ENCODE results near the gene CCDC106.
A peak's percentile ranks its signal among the peaks of the same experiment; 100 is the strongest.

The CCDC106 gene

DNA sequence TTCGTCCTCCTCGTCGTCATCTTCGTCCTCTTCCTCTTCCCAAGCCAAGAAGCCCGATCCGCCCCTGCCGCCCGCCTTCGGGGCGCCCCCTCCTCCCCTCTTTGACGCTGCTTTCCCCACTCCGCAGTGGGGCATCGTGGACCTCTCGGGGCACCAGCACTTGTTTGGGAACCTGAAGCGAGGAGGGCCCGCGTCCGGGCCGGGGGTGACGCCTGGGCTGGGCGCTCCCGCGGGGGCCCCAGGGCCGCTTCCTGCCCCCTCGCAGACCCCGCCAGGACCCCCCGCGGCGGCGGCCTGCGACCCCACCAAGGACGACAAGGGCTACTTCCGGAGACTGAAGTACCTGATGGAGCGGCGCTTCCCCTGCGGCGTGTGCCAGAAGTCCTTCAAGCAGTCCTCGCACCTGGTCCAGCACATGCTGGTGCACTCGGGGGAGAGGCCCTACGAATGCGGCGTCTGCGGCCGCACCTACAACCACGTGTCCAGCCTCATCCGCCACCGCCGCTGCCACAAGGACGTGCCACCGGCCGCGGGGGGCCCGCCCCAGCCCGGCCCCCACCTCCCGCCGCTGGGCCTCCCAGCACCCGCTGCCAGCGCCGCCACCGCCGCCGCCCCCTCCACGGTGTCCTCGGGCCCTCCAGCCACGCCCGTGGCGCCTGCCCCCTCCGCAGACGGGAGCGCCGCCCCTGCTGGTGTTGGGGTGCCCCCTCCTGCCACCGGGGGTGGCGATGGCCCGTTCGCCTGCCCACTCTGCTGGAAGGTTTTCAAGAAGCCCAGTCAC is 33.9 kb upstream of the CCDC106 start:
- DNase-seq (ENCODE audit: low read depth in 2 of 2): no peak

DNA sequence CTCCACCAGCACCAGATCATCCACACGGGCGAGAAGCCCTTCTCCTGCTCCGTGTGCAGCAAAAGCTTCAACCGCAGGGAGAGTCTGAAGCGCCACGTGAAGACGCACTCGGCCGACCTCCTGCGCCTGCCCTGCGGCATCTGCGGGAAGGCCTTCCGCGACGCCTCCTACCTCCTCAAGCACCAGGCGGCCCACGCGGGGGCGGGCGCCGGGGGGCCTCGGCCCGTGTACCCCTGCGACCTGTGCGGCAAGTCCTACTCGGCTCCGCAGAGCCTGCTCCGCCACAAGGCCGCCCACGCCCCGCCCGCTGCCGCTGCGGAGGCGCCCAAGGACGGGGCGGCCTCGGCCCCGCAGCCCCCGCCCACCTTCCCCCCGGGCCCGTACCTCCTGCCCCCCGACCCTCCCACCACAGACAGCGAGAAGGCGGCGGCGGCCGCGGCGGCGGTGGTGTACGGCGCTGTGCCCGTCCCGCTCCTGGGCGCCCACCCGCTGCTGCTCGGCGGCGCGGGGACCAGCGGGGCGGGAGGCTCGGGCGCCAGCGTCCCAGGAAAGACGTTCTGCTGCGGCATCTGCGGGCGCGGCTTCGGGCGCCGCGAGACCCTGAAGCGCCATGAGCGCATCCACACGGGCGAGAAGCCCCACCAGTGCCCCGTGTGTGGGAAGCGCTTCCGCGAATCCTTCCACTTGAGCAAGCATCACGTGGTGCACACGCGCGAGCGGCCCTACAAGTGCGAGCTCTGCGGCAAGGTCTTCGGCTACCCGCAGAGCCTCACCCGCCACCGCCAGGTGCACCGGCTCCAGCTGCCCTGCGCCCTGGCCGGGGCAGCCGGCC is 33.1 kb upstream of the CCDC106 start:
- no peak for DNase-seq (ENCODE audit: low read depth in 2 of 2)

DNA sequence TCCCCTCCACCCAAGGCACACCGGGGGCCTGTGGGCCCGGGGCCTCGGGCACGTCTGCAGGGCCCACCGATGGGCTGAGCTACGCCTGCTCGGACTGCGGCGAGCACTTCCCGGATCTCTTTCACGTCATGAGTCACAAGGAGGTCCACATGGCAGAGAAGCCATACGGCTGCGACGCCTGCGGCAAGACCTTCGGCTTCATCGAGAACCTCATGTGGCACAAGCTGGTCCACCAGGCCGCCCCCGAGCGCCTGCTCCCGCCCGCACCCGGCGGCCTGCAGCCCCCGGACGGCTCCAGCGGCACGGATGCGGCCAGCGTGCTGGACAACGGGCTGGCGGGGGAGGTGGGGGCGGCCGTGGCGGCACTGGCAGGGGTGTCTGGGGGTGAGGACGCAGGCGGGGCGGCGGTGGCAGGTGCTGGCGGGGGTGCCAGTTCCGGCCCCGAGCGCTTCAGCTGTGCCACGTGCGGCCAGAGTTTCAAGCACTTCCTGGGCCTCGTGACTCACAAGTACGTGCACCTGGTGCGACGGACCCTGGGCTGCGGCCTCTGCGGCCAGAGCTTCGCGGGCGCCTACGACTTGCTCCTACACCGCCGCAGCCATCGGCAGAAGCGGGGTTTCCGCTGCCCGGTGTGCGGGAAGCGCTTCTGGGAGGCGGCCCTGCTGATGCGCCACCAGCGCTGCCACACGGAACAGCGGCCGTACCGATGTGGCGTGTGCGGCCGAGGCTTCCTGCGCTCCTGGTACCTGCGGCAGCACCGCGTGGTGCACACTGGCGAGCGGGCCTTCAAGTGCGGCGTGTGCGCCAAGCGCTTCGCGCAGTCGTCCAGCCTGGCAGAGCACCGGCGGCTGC is 32.2 kb upstream of the CCDC106 start:
- DNase-seq (ENCODE audit: low read depth in 2 of 2): no peak

DNA sequence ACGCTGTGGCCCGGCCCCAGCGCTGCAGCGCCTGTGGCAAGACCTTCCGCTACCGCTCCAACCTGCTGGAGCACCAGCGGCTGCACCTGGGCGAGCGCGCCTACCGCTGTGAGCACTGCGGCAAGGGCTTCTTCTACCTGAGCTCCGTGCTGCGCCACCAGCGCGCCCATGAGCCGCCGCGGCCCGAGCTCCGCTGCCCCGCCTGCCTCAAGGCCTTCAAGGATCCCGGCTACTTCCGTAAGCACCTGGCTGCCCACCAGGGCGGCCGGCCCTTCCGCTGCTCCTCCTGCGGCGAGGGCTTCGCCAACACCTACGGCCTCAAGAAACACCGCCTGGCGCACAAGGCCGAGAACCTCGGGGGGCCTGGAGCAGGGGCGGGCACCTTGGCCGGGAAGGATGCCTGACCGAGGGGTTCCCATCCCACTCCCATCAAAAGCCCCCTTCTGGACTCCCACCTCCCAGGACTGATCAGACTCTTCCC is 31.6 kb upstream of the CCDC106 start:
- no peak for DNase-seq (ENCODE audit: low read depth in 2 of 2)

DNA sequence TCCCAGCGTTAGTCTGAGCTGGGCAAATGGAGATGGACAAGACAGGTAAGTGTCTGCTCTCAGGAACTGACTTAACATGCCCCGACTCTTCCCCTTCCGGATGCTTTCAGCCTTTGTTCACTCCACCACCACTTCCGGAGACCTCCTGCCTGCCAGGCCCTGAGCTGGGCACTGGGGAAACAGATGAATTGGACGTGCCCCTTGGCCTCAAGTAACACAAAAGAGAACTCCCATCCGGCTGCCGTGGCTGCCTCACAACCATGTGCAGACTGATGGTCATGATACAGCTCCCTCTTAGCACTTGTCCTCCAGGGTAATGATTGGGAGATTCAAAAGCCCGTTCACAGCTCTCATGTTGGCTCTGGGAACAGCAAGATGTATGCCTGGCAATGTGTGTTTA is 30.6 kb upstream of the CCDC106 start:
- DNase-seq (ENCODE audit: low read depth in 2 of 2): no peak

DNA sequence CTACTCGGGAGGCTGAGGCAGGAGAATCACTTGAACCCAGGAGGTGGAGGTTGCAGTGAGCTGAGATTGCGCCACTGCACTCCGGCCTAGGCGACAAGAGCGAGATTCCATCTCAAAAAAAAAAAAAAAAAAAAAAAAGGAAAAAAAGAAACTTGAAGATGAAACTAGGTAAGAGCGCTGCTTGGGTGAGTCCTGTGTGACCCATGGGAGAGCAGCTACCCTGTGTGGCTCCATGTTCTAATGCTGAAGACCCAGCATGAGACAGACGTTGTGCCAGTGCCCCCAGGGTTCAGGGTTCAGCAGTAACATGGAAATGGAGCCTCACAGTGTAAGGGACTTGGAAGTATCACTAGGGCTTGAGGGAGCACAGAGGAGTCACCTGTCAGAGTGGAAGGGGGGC is 29.6 kb upstream of the CCDC106 start:
- no peak for DNase-seq (ENCODE audit: low read depth in 2 of 2)

DNA sequence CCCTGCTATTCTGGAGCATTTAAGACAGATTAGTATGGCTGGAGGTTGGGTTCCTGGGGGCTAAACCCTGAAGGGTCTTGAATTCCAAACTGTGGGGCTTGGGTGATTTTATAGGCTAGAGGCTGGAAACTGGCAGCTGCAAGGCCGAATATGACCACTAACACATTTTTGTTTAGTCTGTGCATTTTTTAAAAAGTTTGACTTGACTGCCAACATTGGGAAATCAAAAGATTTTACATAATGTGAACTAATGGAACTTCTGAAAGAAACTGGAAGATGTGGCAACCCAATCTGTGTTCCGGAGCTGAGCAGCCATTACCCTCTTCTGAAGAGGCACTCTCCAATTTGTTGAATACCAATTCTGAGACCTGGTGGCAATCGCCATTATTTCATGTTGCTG is 28.7 kb upstream of the CCDC106 start:
- no peak for DNase-seq (ENCODE audit: low read depth in 2 of 2)

DNA sequence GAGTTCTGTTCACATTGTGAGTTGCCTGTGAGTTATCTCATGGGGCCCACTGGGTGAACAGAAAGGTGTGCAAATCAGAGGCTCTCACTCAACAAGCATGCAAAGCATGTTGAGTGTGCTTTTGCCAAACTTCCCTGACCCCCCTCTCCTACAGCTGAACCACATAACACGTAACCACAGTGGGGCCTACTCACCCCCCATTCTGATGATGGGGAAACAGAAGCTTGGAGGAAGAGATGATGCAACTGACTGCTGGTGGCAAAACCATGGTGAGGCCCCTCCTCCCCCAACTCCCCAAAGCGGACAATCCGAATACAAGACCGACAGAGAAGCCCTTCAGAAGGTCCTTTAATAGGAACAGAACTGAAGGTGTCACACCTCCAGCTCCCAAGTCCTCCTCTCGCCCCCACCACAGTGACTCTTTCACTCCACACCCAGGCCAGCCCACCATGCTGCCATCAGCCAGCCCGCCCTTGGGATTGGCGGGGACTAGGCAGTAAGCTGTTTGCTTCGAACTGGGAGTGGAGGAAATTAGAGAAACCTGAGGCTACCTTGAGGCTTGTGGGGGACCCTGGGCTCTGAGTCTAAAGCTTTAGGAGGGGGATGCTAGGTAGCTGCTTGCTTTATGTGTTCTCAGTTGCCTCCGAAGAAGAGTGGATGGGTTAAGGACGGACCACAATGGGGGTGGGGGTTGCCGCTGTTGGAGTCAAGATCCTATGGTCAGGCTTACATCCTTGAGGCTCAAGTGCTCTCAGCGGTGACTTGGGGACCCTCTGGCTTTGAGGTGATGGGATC is 27.4 kb upstream of the CCDC106 start:
- no peak for DNase-seq (ENCODE audit: low read depth in 2 of 2)

DNA sequence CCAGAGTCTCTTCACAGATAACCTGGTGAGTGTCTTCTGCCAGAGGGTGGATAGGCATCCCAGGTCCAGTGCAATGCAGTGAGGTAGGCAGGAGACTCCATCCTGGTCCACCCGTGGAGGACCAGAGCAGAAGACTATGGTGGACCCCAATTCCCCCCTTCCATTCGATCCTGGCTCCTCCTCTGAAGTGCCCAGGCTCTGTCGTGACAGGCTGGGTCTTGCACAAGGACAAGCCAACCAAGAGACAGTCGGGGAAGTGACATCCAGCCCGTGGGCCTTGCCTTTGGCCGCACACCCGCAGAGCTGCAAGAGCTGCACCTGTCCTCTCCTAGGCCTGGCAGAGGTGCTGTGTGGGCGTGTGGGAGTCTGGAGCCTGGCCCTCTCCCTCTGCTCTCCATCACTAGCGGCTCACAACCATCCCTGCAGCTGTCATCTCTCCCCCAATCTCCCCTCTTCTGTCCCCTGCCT is 26.8 kb upstream of the CCDC106 start:
- no peak for DNase-seq (ENCODE audit: low read depth in 2 of 2)

DNA sequence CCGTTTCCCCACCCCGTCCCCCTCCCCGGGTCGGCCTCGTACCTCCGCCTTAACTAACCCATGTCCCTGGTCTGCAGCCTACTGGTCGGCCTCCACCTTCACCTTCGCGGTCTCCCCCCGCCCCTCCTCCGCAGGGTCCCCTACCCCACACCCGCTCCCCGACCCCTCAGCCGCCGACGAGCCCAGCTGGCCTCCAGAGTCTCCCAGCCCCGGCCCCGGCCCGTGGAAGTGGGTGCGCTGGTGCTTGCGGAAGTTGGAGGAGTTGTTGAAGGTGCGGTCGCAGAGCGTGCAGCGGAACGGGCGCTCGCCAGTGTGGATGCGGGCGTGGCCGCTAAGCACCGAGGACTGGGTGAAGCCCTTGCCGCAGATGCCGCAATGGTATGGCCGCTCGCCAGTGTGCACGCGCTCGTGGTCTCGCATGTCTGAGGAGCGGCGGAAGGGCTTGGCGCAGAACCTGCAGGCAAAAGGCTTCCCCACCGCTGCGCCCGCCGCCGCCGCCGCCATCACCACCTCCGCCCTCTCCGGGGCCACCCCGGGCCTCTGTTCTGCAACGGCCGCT is 26.3 kb upstream of the CCDC106 start:
- DNase-seq (ENCODE audit: low read depth in 2 of 2): no peak

DNA sequence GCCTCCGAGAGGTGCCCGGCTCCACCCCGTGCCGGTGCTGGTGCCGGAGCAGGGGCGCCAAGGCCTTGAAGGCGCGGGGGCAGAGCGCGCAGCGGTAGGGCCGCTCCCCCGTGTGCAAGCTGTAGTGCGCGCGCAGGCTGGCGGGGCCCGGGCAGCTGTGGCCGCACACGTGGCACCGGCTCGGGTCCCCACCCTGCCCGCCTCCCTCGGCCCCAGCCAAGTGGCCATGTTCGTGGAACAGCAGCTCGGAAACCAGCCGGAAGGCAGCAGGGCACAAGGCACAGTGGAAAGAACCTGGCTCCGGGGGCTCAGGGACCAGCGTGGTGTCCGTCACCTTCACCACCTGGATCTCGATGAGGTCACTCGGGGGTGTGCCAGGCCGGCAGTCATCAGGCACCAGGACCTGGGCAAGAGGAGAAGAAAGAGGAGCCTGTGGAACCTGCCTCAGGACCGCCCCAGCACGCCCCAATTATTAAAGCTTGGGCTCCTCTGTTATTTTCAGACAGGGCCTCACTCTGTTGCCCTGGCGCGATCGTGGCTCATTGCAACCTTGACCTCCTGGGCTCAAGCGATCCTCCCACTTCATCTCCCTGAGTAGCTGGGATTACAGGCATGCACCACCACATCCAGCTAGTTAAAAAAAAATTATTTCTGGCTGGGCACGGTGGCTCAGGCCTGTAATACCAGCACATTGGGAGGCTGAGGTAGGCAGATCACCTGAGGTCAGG is 25.6 kb upstream of the CCDC106 start:
- no peak for DNase-seq (ENCODE audit: low read depth in 2 of 2)

DNA sequence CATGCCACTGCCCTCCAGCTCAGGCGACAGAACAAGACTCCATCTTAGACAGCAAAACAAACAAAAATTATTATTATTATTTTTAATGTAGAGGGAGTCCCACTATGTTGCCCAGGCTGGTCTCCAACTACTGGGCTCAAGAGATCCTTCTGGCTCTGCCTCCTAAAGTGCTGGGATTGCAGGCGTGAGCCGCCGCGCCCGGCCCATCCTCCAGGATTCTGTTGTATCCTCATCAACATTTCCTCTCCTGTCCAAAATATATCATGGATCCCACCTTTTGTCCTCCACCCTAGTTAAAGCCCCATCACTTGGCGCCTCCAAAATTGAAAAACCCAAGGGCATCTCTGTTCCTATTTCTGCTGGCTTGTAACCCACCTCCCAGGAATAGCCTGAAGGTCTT is 24.9 kb upstream of the CCDC106 start:
- DNase-seq (ENCODE audit: low read depth in 2 of 2): no peak

DNA sequence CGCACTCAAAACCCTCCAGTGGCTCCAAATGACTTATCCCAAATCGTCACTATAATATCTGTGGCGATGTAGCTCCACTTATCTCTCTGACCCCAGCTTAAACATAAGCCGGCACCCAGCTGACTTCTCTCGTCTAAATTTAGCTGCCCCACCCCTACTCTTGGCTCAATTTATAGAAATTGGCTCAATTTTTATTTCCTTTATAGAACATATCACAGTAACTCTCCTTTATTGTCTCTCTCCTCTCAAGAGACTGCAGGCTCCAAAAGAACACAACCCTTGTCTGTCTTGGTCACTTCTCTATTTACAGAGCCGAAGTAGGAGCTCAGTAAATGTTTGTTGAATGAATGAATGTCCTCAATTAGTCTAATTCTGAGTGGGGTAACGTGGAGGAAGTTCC is 24.5 kb upstream of the CCDC106 start:
- no peak for DNase-seq (ENCODE audit: low read depth in 2 of 2)

DNA sequence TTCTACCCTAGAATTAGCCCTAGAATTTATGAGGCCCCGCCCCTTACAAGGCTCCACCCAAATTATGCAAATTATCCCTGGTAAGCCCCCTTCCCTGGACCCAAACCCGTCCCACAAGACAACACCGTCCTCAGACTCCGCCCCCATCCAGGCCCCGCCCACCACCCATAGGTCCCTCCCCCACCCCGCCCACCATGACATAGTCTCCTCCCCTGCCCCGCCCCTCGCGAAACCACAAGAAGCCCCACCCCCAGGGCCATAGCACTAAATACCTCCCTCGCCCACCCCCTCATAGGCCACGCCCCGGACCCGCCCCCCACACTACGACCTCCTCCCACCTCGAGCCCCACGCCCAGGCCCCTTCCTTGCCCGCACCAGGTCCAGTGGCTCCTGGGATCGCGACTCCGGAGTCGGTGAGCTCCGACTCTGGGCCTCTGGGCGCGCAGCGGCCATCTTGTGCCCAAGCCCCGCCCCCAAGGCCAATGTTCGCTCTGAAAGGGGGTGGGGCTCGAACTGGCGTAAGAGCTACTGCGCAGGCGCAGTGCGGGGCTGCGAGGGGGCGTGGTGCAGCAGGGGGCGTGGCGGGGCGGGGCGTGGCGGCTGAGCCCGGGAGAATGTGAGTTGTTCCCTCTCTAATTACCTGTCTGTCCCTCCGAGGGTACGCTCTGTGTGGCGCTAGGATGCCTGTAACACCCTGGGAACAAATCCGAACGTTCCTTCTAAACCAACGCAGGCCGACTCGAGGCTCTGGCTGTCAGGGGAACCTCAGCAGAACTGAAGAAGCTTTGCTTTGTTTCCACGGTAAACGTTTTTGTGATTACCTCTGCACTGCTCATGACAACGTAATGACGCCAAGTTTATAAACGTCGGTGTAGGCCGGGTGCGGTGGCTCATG is 23.7 kb upstream of the CCDC106 start, which contains the start of gene ZNF784:
ZNF784 (minus strand) TSS at position 458 of the 895 bp plus-strand sequence; CDS start at position 453, 5 bp downstream.
- peak; percentile 95 for DNase-seq (ENCODE audit: low read depth in 2 of 2)

DNA sequence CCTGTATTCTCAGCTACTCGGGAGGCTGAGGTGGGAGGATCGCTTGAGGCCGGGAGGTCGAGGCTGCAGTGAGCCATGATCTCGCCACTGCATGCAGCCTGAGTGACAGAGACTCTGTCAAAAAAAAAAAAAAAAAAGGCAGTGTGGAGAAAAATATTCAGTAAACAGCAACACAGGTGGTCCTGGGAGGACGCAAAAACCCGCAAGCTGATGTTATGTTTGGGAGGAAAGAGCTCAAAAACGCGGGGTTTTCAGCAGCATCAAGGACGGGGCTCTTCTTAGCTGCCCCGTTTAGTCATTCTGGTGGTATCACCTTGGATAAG is 23.0 kb upstream of the CCDC106 start:
- no peak for DNase-seq (ENCODE audit: low read depth in 2 of 2)

DNA sequence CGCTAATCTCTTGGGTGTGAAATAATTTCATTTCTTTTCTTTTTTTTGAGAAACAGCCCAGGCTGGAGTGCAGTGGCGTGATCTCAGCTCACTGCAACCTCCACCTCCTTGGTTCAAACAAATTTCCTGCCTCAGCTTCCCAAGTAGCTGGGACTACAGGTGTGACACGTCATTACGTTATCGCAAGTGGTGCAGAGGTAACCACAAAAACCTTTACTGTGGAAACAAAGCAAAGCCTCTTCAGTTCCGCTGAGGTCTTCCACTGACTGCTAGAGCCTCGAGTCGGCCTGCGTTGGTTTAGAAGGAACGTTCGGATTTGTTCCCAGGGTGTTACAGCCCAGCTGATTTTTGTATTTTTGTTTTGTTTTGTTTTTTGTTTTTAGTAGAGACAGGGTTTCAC is 21.7 kb upstream of the CCDC106 start:
- DNase-seq (ENCODE audit: low read depth in 2 of 2): peak in 1 of 2 donors; percentile 45

DNA sequence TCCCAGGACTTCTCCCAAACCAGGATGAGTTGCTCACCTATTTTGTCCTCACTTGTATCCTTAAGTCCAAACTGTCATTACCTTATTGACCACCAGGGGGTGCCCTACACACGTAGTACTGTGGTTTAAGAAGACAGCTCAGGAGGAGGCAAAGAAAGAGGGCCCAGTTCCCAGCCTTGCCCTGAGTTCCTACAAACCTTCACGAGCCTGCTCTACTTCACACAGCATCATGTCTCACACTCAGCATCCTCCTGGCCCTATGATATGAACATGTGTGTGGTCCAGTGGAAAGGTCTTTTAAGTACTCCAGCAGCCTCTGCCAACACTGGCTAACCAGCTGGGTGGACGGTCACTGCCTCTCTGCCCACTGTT is 15.6 kb upstream of the CCDC106 start:
- peak; percentile 51 to 91 for DNase-seq (ENCODE audit: low read depth in 2 of 2)

DNA sequence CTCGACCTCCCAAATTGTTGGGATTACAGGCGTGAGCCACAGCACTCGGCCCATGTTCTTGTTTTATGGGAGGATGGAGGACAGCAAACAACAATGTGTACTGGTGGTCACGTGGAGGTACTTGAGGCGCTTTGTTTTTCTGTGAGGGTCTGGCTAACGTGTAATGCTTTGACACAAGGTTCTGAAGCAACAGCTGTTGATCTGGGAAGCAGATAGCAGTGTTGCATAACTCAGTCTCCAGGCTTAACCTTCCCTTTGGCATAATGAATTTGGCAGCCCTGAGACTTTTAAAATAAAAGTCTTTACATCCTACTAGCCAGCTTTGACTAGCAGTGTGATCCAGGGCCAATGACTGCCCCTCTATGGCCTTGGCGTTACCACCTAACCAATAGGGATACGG is 14.2 kb upstream of the CCDC106 start:
- no peak for DNase-seq (ENCODE audit: low read depth in 2 of 2)

DNA sequence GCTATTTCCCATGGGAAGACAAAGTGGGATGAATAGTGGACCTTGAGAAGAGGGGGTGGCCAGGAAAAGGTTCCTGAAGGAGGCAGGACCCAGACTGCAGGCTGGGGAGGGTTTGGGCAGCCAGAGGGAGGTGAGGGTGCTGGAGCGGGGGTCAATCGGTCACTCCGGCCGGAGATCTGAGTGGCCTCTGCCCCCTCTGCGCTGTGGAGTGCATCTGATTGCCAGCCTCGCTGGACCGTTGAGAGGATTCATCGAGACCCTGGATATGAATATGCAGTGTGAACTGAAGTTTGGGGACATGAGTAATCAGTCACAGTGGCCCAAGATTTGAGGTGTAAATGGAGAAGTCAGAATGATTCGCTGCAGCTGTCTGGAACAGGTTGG is 12.7 kb upstream of the CCDC106 start:
- DNase-seq (ENCODE audit: low read depth in 2 of 2): no peak

All from stimulated activated CD4-positive, alpha-beta T cell treated with anti-CD3 and anti-CD28 coated beads, Interleukin-1b, Interleukin-23, amount 100 ng/mL, for 4 hours (primary cell).